T-helper 1 cell treated with Interleukin-12 subunit alpha and Interleukin-12 subunit beta and Interleukin-4 antibody, amounts not matched to agents 30 ng/mL and 1 ng/mL, for 36 hours (primary cell): Measurements from ENCODE around the gene TSR3. TPM values are rescaled to one million over a fixed set of nuclear protein-coding genes. Genes with fewer than 3 reads are reported as not detected.

Experiments used
- intact Hi-C: fragments of 100-400 bp; cut with micrococcal nuclease; formaldehyde crosslinking; loops from one replicate; pipeline ENCODE4 v1.15.1; 2024
- total RNA-seq: library from RNA; stranded (reverse); gene quantifications from 2 replicates; pipeline ENCODE4 v1.2.3, GENCODE V29; 2022

Gene TSR3
- total RNA-seq, 1 donor from 2014 or later: 60.0 TPM

DNA sequence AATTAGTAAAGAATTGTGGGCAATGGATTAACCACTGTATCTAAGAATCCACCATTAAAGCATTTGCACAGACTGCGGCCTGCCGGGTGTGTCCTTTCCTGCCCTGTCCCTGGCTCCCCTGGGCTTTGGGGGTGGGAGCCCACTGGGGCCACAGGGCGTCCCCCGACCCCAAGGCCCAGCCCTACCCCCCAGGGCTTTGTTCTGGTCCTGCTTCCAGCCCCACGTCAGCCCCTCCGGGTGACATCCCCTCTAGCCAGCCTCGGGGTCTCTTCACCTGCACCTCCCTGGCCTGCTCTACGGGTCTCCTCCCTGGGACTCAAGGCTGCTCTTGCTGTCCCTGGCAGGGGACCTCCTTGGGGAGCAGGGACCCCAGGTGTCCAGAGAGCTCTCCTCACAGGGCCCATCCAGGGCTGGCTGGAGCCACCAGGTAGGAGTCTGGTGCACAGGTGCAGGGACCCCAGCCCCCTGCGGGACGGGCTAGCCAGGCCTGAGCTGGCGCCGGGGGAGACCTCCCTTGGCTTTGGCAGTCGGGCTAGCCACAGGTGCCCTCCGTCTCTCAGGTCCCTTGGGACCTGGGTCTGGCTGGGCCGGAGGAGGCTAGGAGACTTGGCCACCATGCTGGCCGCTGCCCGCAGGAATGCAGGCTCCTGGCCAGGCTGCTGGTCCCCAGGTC is 24.6 kb downstream of the TSR3 start:
- intact Hi-C loops: no loop called here

DNA sequence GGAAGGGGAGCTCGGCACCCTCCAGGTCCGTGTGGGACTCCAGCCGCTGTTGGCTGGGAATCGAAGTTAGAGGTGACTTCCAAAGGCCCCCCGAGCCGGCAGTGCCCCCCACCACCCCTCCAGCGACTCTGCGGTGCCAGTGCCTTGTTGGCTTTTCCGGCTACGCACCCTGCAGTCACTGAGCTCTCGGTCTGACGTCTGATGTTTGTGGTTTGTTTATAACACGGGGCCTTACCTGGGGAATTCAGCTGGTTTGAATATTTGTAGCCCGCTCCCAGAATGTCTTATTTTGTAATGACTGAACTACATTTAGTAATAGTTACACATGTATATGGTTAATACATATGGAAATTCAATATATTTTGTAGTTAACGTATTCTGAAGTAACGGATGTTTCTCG is 25.3 kb downstream of the TSR3 start:
- intact Hi-C loops: no loop called here

GRCh38 chr16:1325673-1326371 is 25.9 kb downstream of the TSR3 start:
- intact Hi-C loops: no loop called here

- intact Hi-C loops: no loop called here
Observed at GRCh38 chr16:1325261-1325660, 26.4 kb downstream of the TSR3 start.

DNA sequence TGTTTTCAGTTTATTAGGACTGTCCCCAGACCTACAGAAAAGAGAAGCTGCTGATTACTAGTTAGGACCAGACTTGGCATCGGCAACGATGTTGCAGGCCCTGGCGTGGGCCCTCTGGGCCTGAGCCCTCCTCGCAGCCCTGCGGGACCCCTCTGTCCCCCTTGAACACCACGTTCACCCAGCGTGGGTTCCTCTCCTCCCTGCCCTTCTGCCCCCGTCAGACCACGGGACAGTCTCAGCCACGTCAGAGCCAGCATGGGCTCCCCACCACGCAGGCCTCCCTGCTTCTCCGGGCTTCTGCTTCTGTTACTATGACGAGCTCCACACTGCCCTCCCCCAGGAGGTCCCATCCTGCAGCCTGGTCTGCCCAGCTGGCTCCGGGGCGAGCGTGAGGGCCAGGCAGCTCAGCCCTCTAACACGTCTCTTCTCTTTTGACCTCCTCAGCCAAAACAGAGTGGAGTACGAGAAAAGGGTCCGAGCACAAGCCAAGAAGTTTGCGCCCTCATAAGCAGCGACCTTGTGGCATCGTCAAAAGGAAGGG is 27.3 kb downstream of the TSR3 start:
- intact Hi-C loops: no loop called here

DNA sequence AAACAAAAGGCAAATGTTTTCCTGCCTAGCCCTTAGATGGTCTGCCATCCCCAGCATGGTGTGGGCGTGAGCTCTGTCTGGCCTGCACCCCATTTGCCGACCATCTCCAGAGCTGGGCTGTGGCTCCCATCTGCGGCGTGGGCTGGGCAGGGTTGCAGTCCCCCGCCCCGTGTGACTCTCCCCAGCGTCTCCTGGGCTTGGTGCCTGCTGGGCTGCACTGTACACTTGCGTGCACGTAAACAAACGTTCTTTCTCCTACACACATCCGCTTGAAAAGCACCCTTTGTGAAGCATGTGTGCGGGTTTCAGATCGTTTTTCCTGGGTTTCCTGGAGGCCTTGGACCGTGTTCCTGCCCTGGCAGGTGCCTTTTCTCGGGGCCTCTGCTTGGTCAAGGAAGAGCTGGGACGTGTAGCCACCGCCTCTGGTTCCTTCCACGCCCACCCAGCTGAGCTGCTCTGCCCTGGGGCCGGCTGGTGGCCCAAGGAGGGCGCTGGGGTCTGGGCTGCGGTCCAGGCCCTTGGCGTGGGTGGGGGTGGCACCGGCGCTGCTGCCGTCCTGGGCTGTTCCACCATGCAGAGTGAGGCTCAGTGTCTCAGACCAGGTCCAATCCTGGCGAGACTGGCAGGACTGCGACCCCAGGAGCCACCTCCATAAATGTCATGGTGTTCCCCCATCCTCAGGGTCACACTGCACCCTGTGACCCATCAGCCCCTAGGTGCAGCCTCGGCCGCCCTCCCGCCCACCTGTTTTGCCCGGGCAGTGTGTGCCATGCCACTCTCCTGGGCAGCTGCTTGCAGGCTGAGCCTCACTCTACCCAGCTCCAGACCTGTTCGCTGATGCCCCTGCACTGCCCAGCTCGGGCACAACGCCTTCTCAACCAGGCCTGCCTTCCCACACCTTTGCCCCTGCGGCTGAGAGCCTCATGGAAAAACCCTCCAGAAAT is 28.1 kb downstream of the TSR3 start:
- intact Hi-C loops: no loop called here

DNA sequence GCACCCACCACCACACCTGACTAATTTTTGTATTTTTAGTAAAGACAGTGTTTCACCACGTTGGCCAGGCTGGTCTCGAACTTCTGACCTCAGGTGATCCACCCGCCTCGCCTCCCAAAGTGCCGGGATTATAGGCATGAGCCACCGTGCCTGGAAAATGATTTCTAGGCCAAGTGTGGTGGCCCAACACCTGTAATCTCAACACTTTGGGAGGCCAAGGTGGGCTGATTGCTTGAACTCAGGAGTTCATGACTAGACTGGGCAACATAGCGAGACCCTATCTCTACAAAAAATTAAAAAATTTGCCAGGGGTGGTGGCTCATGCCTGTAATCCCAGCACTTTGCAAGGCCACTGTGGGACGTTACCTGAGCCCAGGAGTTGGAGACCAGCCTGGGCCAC is 29.3 kb downstream of the TSR3 start:
- intact Hi-C loops: no loop called here

DNA sequence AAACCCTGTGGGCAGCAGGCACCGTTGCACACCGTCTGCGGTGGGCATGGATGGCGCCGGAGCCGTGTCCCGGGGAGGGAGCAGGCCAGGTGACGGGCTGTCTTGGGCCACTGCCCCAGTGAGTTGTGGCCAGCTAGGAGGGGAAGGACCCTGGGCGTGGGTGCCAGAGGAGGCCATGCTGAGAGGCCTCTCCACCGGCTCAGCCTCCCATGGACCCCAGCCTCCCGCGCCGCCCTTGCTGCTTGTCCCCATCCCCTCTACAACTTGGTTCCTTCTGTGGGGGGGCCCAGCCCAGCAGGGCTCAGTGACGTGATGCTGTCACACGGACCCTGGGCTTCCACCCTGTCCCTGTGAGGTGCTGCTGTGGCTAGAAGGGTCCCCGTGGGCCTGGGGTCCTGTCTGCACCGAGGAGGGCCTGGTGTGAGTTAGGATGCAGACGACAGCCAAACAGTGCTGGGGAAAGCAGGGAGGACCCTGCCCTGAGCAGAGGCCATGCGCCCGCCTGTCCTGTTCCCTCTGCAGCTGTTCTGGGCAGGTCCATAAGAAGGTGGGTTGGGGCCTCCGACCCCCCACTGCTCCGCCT is 30.9 kb downstream of the TSR3 start:
- intact Hi-C loops: no loop called here

DNA sequence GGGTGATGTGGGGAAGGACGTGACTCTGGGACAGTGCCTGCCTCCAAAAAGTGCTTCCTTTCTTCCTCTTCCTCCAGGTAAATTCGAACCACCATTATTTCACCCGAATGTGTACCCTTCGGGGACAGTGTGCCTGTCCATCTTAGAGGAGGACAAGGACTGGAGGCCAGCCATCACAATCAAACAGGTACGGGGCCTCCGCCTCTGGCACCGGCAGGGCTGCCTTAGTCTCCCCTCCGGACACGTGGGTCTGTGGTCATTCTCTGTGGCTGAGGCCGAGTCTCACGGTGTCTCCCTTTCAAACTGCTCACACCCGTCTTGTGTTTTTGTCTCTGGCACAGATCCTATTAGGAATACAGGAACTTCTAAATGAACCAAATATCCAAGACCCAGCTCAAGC is 31.6 kb downstream of the TSR3 start:
- intact Hi-C loops: no loop called here

- intact Hi-C loops: no loop called here
Observed at GRCh38 chr16:1319041-1319440, 32.6 kb downstream of the TSR3 start.

DNA sequence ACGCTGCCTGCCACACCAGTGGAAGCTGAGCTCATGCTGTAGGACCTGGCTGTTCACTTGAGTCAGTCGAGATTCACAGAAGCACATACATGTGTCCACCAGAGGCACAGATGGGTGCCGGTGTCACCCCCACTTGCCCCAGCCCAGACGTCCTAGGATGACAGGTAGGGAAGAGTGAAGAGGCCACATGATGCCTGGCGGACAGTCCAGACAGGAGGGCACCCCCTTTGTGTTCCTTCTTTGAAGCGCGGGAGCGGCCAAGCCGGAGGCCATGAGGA is 33.5 kb downstream of the TSR3 start:
- intact Hi-C loops: no loop called here

- intact Hi-C loops: no loop called here
Observed at GRCh38 chr16:1317479-1318267, 34.0 kb downstream of the TSR3 start.

DNA sequence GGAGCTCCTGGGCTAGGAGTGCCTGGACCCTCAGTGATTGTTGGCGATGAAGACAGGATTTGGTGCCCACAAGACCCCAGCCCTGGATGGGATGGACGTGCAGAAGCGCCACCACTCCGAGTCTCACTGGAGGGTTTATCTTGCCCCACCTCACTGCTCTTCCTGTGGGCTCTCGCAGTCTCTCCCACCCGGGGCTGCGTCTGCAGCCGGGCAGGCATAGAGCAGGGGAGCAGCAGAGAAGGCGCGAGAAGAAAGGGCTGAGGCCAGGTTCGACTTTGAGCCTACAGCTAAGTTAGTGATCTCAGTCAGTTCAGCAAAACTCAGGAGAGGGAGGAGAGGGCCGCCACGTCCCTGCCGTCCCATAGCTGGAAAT is 35.7 kb downstream of the TSR3 start:
- intact Hi-C loops: no loop called here

GRCh38 chr16:1315081-1316032 is 36.3 kb downstream of the TSR3 start:
- intact Hi-C loops: no loop called here

DNA sequence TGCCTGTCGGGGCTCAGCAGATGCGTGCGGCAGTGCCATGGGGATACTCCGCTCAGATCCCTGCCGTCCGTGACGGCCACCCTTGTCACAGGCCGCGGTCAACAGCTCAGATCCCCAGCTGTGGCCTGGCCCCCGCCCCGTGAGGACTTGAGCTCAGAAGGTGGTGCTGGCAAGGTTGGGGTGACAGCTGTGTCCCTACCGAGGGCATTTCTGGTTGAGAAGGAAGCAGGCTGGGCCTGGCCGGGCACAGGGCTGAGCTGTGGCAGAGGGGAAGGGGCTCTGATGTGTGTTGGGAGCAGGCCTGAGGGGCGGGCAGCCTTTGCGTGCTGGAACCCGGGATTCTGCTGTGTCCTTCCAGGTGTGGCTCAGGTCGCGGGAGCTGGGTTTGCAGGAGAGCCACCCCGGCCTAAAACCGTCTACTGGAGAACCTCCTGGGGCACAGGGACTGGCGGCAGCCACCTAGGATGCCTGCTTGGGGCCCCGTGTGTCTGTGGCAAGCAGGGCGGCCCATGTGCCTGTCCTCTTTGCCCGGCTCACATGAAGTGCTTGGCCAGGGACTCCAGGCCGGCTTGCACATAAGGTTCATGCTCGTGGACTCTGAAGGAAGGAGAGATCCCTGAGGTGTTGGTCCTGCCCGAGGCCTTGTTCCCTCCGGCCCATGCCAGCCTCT is 37.1 kb downstream of the TSR3 start:
- intact Hi-C loops: no loop called here

DNA sequence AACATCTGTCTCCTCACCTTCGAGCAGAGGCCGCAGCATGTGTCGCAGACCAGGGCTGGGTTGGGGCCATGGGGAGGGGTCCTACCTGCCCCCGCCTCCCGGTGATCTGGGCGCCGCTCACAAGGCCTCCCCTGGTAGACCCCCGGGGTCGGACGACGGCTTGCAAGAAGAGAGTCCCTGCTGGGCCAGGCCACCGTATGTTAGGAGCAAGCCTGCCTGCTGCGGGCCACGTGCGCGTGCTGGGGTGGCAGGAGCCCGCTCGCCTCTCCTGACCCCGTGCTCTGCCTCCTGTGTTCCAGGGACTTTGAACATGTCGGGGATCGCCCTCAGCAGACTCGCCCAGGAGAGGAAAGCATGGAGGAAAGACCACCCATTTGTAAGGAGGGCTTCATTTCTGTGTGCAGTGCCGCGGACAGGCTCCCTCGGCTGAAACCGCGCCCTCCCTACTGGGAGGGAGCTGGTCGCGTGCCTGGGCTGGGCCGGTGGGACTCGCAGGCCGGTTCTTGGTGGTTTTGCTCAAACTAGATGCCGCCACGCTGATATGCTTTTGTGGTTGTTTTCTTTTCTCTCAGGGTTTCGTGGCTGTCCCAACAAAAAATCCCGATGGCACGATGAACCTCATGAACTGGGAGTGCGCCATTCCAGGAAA is 37.8 kb downstream of the TSR3 start:
- intact Hi-C loops: no loop called here

GRCh38 chr16:1312903-1313302 is 38.8 kb downstream of the TSR3 start:
- intact Hi-C loops: no loop called here

GRCh38 chr16:1312467-1312816 is 39.2 kb downstream of the TSR3 start:
- intact Hi-C loops: no loop called here
